ENCODE data around the gene MGA.

Gene MGA

GRCh38 chr15:41660235-41661077, at the start of gene MGA:
Gene MGA (plus strand): TSS chr15:41660405.
- peak; percentile 47 for DNase-seq

GRCh38 chr15:41620536-41621199, 39.5 kb upstream of the MGA start:
- no peak for DNase-seq

GRCh38 chr15:41621200-41622193, 38.7 kb upstream of the MGA start:
- DNase-seq, result peak; percentile 80

DNA sequence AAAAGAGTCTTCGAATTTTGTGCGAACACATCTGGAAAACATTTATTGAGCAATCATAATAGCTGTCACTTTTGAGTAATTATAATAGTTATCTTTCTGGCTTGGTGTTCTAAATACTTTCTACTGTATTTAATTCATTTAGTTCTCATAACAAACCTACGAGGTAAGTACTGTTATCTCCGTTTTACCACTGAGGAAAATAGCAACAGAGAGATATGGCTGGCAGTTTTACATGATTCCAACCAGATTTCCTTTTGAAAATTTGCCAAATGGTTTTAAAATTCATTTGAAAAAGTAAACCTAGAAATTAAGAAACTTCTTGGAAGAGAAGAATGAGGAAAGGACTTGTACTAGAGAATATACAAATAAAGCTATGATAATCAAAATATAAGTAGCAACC, 37.3 kb upstream of the MGA start:
- DNase-seq, result no peak

DNA sequence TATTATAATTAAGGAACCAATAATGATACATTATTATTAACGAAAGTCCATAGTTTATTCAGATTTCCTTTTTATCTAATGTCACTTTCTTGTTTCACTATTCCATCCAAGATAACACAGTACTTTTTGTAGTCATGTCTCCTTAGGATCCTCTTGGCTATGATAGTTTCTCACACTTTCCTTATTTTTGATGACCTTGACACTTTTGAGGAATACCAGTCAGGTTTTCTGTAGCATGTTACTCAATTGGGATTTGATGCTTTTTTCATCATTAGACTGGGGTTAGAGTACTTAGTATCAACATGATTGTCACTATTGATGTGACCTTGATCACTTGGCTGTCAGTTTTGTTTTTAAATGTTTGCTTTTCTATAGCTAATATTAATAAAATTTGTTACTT, 33.0 kb upstream of the MGA start:
- no peak for DNase-seq

- no peak for DNase-seq
Observed at GRCh38 chr15:41629463-41629862, 30.7 kb upstream of the MGA start.

- no peak for DNase-seq
Observed at GRCh38 chr15:41629883-41630282, 30.3 kb upstream of the MGA start.

GRCh38 chr15:41630616-41631217, 29.5 kb upstream of the MGA start:
- DNase-seq, result no peak

DNA sequence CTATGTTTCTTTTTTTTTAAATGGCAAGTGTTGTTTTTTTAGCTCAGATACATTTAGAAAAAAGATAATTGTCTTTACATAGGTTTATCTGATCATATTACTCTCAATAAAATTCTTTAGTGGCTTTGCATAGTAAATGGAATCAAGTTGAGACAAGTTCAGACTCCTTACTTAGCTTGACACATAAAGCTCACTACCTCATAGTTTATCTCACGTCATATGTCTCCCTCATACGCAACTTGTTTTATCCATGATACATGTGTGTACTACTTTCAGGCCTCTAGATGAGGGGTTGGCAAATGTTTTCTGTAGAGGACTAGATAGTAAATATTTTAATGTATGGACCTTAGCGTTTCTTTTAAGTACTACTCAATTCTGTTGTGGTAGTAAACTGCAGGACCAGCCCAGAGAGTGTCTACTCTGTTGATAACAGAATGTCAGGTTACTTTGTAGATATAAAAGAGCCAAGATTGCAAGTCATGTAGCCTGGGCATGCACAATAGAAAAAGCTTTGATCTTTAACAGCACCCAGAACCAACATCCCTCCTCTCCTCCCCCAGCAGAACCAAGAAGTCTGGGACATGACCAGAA, 28.2 kb upstream of the MGA start:
- no peak for DNase-seq

DNA sequence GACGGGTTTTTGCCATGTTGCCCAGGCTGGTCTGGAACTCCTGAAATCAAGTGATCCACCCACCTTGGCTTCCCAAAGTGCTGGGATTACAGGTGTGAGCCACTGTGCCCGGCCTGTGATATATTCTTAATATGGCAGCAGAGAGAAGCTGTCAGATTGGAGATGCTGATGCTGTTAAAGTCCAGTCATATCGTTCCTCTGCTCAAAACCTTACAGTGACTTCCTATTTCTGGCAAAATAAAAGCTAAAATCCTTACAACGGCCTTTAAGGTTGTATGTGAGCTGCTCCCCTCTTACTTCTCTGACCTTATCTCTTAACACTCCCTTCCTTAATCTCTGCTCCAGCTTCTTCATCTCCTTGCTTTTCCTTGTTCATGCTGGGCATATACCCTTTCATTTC, 26.6 kb upstream of the MGA start:
- DNase-seq, result no peak

- no peak for DNase-seq
Observed at GRCh38 chr15:41634072-41634626, 26.1 kb upstream of the MGA start.

DNA sequence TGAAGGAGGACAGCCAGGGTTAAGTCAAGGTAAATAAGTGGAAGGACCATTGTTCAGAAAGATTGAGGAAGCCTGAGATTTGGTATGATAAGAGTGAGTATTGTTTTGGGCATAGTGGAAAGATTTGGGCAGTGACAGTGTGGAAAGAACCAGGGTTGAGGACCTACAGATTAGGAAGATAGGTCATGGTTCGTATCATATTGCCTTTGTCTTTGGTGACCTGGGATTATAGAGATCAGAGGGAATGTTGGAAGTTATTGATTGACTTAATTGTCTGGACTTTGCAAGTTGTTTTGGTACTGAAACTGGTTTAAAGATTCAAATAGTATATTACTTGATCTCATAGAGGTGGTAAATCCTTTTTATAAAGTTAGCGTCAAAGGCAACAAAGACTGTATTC, 23.1 kb upstream of the MGA start:
- DNase-seq, result no peak

- no peak for DNase-seq
Observed at GRCh38 chr15:41640985-41641384, 19.2 kb upstream of the MGA start.

DNA sequence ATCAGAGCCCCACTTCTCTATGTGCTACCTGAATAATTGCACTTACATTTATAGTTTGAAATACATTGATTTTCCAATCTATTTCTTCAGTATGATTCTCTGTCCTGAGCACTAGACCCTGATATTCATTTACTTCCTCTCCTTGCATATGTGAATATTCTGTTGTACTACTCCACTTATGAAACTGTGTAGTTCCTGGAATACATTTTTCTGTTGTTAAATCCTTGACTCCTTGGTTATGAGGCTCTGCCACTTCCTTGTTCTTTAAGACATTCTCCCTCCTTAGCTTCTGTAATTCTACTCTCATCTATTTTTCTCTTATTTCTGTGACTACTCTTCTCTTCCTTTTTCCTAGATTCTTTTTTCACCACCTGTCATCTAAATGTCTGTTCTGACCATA, 12.9 kb upstream of the MGA start:
- DNase-seq, result no peak

DNA sequence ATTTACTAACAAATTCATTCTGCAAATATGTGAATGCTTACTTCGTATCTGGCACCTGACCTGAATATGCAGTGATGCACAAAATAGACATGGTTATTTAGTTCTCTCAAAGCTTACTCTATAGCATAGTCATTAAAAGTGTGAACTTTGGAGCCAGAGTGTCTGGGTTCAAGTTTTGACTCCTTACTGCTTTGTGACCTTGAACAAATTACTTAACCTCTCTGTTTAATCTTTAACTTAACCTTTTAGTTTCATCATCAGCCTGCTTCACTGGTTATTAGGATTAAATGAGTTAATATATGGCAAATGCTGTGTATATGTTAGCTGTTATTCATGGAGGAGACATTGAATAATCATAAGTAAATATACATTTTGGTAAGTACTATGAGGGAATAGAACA, 12.1 kb upstream of the MGA start:
- no peak for DNase-seq

GRCh38 chr15:41648770-41649169, 11.4 kb upstream of the MGA start:
- no peak for DNase-seq

DNA sequence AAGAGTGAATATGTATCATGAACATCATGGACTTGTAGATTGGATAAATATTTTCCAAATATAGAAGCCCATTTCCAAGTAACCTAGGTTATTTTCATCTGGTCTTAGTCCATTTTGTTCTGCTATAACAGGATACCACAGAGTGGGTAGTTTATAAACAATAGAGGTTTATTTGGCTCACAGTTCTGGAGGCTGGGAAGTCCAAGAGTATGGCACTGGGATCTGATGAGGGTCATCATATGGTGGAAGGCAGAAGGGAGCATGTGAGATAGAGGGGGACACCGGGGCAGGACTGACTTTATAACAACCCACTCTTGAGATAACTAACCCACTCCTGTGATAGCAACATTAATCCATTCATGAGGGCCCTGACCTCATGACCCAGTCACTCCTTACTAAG, 9.4 kb upstream of the MGA start:
- no peak for DNase-seq

DNA sequence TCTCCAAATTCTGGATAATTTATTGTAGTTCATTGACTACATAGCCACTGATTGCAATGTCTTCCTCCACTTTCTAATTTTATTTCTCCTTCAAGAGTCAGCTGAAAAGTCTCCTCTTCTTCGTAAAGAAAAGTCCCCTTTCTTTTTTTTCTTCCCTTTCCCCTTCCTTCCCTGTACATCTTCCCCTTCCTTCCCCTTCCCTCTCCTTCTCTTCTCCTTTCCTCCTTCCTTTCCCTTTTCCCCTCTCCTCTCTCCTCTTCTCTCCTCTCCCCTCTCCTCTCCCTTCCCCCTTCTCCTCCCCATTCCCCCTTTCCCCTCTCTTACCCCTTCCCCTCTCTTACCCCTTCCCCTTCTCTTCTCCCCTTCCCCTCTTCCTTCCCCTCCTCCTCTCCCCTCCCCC, 8.8 kb upstream of the MGA start:
- DNase-seq, result no peak

- DNase-seq, result no peak
Observed at GRCh38 chr15:41653760-41654159, 6.4 kb upstream of the MGA start.

- no peak for DNase-seq
Observed at GRCh38 chr15:41655716-41656115, 4.5 kb upstream of the MGA start.

DNA sequence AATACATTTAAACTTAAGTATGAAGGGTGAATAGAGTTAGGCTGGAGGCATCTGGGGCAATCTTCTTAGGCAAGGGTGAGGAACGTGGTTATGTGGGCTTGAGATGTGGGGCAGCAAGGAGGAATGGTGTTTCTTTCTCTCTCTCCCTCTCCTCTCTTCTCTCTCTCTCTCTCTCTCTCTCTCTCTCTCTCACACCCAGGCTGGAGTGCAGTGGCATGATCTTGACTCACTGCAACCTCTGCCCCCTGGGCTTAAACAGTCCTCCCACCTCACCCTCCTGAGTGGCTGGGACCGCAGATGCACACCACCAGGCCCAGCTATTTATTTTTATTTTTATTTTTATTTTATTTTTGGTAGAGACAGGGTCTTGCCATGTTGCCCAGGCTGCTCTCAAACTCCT, 4.0 kb upstream of the MGA start:
- DNase-seq, result no peak

GRCh38 chr15:41658689-41659088, 1.5 kb upstream of the MGA start:
- DNase-seq, result no peak
